MM.1S (cell line): ENCODE measurements around the gene MRPL38.

Source experiments
- EZH2phosphoT487 ChIP-seq: fragments of 300-600 bp; sonication (generic); IDR thresholded peaks from 2 replicates; pipeline ENCODE4 v1.6.1; 2018; ENCODE audit warnings: antibody characterized with exemption, low read length
- TF ChIP-seq, protein P1 (sequence below): fragments of 300-600 bp; sonication (generic); IDR thresholded peaks from 2 replicates; pipeline ENCODE4 v1.5.1; 2016; ENCODE audit warnings: antibody characterized with exemption, low read length, mixed read lengths

DNA sequence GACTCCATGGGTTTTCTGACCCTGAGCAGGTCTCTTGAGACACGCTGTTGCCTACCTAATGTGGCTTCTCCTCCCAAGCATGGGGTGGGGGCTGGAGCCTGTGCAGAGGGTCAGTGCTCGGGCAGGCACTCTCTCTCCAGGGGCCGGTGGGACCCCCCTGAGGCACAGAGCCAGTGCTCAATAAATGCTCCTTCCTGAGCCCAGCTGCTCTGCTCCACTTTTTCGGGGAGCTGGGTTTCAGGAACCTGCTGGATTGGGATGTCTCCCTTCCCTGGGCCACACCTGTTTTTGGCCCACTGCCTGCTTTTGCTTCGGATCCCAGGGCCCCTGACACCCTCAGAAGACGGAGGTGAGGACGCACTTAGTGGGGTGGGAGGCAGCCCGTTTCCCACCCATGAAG is 6.6 kb downstream of the MRPL38 start:
- TF ChIP-seq, protein P1, sequence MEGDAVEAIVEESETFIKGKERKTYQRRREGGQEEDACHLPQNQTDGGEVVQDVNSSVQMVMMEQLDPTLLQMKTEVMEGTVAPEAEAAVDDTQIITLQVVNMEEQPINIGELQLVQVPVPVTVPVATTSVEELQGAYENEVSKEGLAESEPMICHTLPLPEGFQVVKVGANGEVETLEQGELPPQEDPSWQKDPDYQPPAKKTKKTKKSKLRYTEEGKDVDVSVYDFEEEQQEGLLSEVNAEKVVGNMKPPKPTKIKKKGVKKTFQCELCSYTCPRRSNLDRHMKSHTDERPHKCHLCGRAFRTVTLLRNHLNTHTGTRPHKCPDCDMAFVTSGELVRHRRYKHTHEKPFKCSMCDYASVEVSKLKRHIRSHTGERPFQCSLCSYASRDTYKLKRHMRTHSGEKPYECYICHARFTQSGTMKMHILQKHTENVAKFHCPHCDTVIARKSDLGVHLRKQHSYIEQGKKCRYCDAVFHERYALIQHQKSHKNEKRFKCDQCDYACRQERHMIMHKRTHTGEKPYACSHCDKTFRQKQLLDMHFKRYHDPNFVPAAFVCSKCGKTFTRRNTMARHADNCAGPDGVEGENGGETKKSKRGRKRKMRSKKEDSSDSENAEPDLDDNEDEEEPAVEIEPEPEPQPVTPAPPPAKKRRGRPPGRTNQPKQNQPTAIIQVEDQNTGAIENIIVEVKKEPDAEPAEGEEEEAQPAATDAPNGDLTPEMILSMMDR, result no peak
- TF ChIP-seq EZH2phosphoT487, result no peak
